KMS-11 (cell line): ENCODE data around the gene ARHGAP8.
"Not testable (repeated sequence)": the region's sequence is repeated elsewhere in the genome, so short reads cannot be mapped to it uniquely, and the experiment has no call there.

Experiments used
- H2AFZ ChIP-seq: fragments of 200-600 bp; sonication (generic); 2 replicates; pipeline ENCODE4 v1.6.1; 2016; ENCODE audit warnings: antibody characterized with exemption, mixed run types, low read depth
- H3K27ac ChIP-seq: fragments of 200-600 bp; sonication (generic); 2 replicates; pipeline ENCODE4 v1.6.1; 2016; ENCODE audit warnings: mild to moderate bottlenecking, mixed run types
- H3K27me3 ChIP-seq: fragments of 200-600 bp; sonication (generic); 2 replicates; pipeline ENCODE4 v1.6.1; 2017; ENCODE audit warnings: mild to moderate bottlenecking, low read depth, mixed run types, moderate library complexity; ENCODE audit not compliant: insufficient read depth
- H3K36me3 ChIP-seq: fragments of 200-600 bp; sonication (generic); 2 replicates; pipeline ENCODE4 v1.6.1; 2017; ENCODE audit warnings: mild to moderate bottlenecking, mixed run types; ENCODE audit not compliant: insufficient read depth
- H3K4me1 ChIP-seq: fragments of 200-600 bp; sonication (generic); 2 replicates; pipeline ENCODE4 v1.6.1; 2016; ENCODE audit warnings: mild to moderate bottlenecking, low read depth, mixed run types; ENCODE audit not compliant: poor library complexity, severe bottlenecking
- H3K4me2 ChIP-seq: fragments of 200-600 bp; sonication (generic); 2 replicates; pipeline ENCODE4 v1.7.0; 2016; ENCODE audit warnings: mild to moderate bottlenecking, mixed run types
- H3K4me3 ChIP-seq: fragments of 200-600 bp; sonication (generic); IDR thresholded peaks from 2 replicates; pipeline ENCODE4 v1.6.1; 2017; ENCODE audit warnings: low read depth, low read length, mixed read lengths; ENCODE audit not compliant: insufficient read depth
- H3K79me2 ChIP-seq: fragments of 200-600 bp; sonication (generic); 2 replicates; pipeline ENCODE4 v1.6.1; 2016; ENCODE audit warnings: low read depth, mixed run types; ENCODE audit not compliant: insufficient read depth
- H3K9ac ChIP-seq: fragments of 200-600 bp; sonication (generic); 2 replicates; pipeline ENCODE4 v1.6.1; 2016; ENCODE audit warnings: mild to moderate bottlenecking, mixed run types
- H4K20me1 ChIP-seq: fragments of 200-600 bp; sonication (generic); 2 replicates; pipeline ENCODE4 v1.6.1; 2016; ENCODE audit warnings: mild to moderate bottlenecking, mixed run types; ENCODE audit not compliant: insufficient read depth
- CTCF ChIP-seq: fragments of 200-600 bp; sonication (generic); conservative IDR thresholded peaks from 2 replicates; pipeline ENCODE4 v1.6.1; 2017; ENCODE audit warnings: low read depth, mild to moderate bottlenecking, antibody characterized with exemption, low read length, moderate library complexity, mixed read lengths

The ARHGAP8 gene

GRCh38 chr22:44738347-44738715 lies 14.0 kb upstream of the ARHGAP8 start:
- H3K36me3 ChIP-seq, result no peaks in the 10 kb centered on the region
- no peak overlapping the region for H2AFZ ChIP-seq
- no peaks in the 10 kb centered on the region for H3K79me2 ChIP-seq
- H4K20me1 ChIP-seq, result no peaks in the 10 kb centered on the region
- no peak overlapping the region for H3K9ac ChIP-seq
- no peak for TF ChIP-seq CTCF
- H3K4me1 ChIP-seq, result no peaks in the 10 kb centered on the region
- no peak overlapping the region for H3K27ac ChIP-seq
- no peaks in the 10 kb centered on the region; the same call in 1 of the 2 replicates for H3K27me3 ChIP-seq
- no peak overlapping the region for H3K4me3 ChIP-seq
- H3K4me2 ChIP-seq, result no peak overlapping the region

DNA sequence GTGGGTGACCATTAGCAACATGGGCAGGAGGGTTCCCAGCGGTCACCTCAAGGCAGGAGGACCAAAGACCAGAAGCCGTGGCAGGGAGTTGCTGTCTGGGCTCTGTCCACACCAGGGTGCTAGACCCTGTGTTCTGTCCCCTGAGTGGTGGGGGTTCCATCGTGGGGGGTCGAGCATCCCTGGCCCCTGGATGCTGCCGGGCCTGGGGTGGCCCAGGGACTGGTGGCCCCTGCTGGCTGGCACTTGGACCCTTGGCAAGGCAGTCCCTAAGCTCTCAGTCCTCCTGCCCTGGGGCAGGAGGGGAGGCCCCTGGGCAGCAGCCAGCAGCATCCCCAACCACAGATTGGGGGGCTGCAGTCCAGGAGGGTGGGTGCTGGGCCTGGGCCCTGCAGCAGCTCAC lies 13.4 kb upstream of the ARHGAP8 start:
- Histone ChIP-seq H3K79me2 (no peaks in the 10 kb centered on the region), H3K9ac (no peak overlapping the region), H4K20me1 (no peaks in the 10 kb centered on the region), H3K4me3 (no peak overlapping the region), H3K27ac (no peak overlapping the region), H3K4me2 (no peak overlapping the region), H3K27me3 (no peaks in the 10 kb centered on the region; the same call in 1 of the 2 replicates), H3K4me1 (no peaks in the 10 kb centered on the region), H3K36me3 (no peaks in the 10 kb centered on the region), H2AFZ (no peak overlapping the region)
- no peak for TF ChIP-seq CTCF

DNA sequence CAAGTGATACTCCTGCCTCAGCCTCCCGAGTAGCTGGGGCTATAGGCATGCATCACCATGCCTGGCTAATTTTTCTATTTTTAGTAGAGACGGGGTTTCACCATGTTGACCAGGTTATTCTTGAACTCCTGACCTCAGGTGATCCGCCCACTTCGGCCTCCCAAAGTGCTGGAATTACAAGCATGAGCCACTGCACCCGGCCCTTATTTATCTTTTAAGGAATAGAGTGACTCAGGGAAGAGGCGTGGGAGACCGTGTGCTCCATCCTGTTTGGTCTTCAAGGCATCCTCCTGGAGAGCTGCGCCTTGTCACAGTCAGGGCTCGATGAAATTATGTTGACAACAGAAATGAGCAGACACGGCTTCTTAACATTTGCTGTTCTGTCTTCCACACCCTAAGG lies 12.7 kb upstream of the ARHGAP8 start:
- H3K9ac ChIP-seq, H3K4me2 ChIP-seq, H3K36me3 ChIP-seq, H3K4me1 ChIP-seq, H3K27ac ChIP-seq, H3K4me3 ChIP-seq, H2AFZ ChIP-seq, H3K79me2 ChIP-seq, H4K20me1 ChIP-seq, H3K27me3 ChIP-seq: not testable (repeated sequence)

DNA sequence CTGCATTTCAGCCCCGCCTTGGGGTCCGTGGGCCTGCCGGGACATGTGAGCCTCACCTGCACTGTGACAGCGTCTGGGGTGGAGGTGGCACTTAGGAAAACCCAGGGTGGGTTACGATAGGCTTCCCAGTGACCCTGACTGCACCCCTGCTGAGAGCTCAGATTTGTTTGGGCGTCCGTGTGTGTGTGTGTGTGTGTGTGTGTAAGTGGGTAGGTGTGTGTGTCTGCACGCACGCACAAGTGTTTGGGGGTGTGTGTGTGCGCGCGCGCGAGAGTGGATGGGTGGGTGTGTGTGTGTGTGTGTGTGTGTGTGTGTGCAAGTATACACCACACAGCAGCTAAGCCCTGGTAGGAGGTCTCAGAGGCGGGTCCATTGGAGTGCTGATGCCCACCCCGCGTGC lies 12.1 kb upstream of the ARHGAP8 start:
- Histone ChIP-seq H3K4me1 (no peaks in the 10 kb centered on the region), H4K20me1 (no peaks in the 10 kb centered on the region), H3K4me2 (no peak overlapping the region), H3K9ac (no peak overlapping the region), H3K79me2 (no peaks in the 10 kb centered on the region), H3K36me3 (no peaks in the 10 kb centered on the region), H3K27ac (no peak overlapping the region), H3K4me3 (no peak overlapping the region), H3K27me3 (no peaks in the 10 kb centered on the region; the same call in 1 of the 2 replicates), H2AFZ (no peak overlapping the region)
- no peak for TF ChIP-seq CTCF

- no peak for TF ChIP-seq CTCF
- H3K36me3 ChIP-seq, result no peaks in the 10 kb centered on the region
Measured at GRCh38 chr22:44741929-44742328, 10.4 kb upstream of the ARHGAP8 start.

More at GRCh38 chr22:44741929-44742328, 10.4 kb upstream of the ARHGAP8 start:
- Histone ChIP-seq H4K20me1 (no peaks in the 10 kb centered on the region), H3K4me2 (no peak overlapping the region), H3K79me2 (no peaks in the 10 kb centered on the region), H3K27me3 (peaks cover 3% of the 10 kb centered on the region; the same call in 1 of the 2 replicates), H3K27ac (no peak overlapping the region), H2AFZ (no peak overlapping the region), H3K4me3 (no peak overlapping the region), H3K4me1 (no peaks in the 10 kb centered on the region), H3K9ac (no peak overlapping the region)
